Measurements from ENCODE around the gene BTK.

BTK gene

GRCh38 chrX:101393530-101394305 lies 7.7 kb upstream of the BTK start:
- no peak for DNase-seq (ENCODE audit: low spot score)

GRCh38 chrX:101391831-101392230 lies 5.8 kb upstream of the BTK start:
- DNase-seq (ENCODE audit: low spot score): no peak

DNA sequence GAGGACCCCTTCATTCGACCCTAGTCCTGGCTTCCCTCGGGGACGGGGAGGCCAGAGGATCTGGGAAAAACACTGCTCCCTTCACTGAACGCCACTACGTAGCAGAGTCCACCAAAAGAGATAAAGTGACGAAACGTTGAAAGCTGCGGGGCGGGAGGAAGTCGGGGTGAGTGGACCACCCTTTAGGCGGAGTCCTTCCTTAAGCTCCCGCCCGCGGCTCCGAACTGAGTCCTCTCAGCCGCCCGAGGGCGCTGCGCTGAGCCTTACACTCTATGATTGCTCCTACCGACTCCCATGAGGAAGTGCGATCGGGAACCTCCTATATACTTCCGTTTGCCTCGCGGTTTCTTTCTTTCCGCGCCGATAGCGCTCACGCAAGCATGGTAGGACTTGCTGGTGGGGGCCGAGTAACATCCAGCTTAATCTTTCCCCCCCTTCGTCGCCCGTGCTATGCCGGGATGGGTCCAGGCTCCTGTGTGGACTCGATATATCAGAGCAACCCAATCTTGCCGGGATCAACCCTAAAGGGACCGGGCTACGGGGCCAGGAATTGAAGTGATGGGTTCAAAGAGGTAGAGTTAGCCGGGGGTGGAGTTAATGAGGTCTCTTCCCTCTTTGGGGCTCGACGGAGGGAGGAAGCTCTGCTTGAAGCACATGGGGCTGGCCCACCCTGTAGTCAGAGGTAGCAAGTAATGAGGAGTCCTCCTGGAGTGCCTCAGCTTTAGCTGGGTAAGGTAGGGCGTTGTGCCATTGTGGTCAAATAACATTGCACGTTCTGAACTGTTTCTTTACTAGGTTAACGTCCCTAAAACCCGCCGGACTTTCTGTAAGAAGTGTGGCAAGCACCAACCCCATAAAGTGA lies 4.9 kb upstream of the BTK start, which contains the start of gene RPL36A:
RPL36A (plus strand) TSS at position 348 of the 862 bp plus-strand sequence; CDS start at position 381, 33 bp downstream.
- DNase-seq (ENCODE audit: low spot score): peak; percentile 83

DNA sequence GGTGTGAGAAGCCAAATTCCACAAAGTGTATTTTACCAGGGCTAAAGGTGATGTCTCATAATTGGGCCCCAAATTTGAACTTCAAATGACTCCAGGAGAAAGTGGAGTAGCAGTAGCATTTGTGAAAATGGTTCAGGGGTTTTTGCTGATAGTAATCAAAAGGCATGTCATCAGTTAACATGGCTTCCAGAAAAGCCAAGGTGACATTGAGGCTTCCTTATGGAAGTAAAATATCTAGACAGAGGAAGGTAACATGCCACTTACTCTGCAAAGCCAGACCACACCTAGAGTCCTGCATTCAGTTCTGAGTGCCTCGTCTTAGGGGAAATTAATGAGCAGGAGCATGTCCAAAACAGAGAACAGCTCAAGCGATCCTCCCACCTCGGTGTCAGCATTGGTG lies 2.6 kb upstream of the BTK start:
- no peak for DNase-seq (ENCODE audit: low spot score)

- no peak for DNase-seq (ENCODE audit: low spot score)
Observed at GRCh38 chrX:101386542-101386885, 523 bp upstream of the BTK start.

- DNase-seq (ENCODE audit: low spot score): no peak
Observed at GRCh38 chrX:101385026-101385684, 836 bp downstream of the BTK start.

DNA sequence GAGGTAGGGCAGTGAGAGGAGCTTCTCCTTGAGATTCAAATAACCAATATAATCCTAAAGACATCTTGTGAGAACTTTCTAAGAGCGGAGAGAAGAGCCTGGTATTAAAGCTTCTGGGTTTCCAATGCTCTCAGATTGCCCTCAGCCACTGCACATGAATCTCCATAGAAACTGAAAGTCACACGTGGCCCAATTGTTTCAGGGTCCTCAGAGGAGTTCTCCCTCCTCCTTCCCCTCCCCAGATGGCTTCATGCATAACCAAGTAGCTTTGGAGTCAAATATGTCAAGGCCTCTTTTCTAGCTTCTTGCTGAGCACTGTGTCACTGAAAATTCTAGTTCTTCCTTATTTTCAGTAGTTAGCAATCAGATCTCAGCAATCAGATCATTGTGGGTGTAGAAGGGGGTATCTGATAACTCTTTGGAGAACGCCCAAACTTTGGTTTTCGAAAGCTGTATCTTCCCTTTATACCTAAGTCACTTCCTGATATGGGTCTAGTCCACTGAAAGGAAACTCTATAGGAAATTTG lies 2.2 kb downstream of the BTK start:
- no peak for DNase-seq (ENCODE audit: low spot score)

GRCh38 chrX:101377547-101377946 lies 8.4 kb downstream of the BTK start:
- no peak for DNase-seq (ENCODE audit: low spot score)

DNA sequence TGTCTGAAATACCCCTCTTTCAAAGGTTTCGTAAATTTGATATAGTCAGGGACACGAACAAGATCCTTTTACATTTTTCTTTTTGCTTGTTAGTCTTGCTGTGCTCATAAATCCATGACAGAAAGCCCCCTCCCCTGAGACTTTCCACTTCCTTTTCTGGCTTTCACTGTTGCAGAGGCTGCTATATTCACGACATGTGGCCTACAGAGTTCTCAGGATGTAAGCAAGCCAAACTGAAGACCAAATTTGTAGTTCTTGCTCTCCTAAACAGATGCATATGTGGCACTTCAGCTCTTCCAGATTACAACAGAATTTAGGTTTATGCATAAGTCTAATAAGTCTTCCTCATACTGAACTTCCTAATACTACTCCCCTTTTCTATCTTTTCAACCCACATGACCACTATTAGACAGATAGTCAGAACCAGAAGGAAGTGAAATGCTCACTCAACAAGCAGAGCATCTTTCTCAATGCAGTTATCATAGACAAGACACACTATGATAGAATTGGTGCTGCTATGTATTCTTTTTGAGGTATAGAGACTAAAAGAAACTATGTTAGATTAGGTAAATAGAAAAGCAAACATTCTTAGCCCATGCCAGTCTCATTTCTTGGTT lies 15.0 kb downstream of the BTK start:
- DNase-seq (ENCODE audit: low spot score): no peak

DNA sequence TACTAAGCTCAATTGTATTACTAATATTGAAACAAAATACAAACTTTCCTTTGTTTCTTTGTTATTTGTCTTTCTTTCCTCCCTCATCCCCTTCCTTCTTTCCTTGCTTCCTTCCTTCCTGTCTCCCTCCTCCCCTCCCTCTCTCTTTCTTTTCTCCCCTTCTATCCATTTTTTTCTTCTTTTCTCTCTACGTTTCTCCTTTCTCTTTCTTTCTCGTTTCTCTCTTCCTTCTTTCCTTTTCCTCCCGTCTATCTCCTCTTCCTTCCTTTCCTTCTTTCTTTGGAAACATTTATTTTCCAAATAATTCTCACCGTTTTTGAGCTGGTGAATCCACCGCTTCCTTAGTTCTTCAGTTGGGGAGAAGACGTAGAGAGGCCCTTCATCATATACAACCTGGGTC lies 16.3 kb downstream of the BTK start:
- no peak for DNase-seq (ENCODE audit: low spot score)

- no peak for DNase-seq (ENCODE audit: low spot score)
Observed at GRCh38 chrX:101368800-101369199, 17.2 kb downstream of the BTK start.

GRCh38 chrX:101365301-101365795 lies 20.6 kb downstream of the BTK start:
- no peak for DNase-seq (ENCODE audit: low spot score)

GRCh38 chrX:101362757-101363156 lies 23.2 kb downstream of the BTK start:
- no peak for DNase-seq (ENCODE audit: low spot score)

- DNase-seq (ENCODE audit: low spot score): no peak
Observed at GRCh38 chrX:101362116-101362515, 23.9 kb downstream of the BTK start.

DNA sequence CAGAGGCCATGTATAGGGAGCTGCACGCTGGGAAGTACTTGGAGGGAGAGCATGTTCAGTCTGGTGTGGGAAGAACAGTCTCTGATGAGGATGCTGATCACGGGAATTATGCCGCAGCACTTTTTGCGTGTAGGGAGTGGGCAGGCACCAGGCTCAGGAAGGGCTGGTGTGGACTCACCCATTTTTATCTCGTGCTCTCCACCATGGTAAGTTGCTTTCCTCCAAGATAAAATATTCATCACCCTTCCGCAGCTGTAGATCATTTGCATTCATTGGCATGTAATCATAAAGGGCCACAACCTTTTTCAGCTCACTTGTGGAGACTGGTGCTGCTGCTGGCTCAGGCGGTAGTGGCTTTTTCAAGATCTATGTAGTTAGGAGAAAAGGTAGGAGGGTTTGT lies 25.6 kb downstream of the BTK start:
- no peak for DNase-seq (ENCODE audit: low spot score)

DNA sequence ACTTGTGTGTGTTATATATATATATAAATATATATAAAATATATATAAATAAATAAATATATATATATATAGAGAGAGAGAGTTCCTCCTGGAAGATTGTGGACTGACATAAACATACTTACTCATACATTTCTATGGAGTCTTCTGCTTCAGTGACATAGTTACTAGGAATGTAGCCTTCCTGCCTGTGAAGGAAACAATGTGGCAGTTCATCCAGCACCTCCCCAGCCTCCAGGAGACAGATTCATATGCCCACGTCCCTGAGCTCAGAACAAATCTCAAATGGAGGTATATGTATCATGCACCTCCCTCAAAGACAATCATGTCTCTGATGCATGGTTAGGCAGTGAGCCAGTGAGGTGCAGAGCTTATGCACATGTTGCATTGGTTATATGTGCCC lies 26.0 kb downstream of the BTK start:
- DNase-seq (ENCODE audit: low spot score): no peak

DNA sequence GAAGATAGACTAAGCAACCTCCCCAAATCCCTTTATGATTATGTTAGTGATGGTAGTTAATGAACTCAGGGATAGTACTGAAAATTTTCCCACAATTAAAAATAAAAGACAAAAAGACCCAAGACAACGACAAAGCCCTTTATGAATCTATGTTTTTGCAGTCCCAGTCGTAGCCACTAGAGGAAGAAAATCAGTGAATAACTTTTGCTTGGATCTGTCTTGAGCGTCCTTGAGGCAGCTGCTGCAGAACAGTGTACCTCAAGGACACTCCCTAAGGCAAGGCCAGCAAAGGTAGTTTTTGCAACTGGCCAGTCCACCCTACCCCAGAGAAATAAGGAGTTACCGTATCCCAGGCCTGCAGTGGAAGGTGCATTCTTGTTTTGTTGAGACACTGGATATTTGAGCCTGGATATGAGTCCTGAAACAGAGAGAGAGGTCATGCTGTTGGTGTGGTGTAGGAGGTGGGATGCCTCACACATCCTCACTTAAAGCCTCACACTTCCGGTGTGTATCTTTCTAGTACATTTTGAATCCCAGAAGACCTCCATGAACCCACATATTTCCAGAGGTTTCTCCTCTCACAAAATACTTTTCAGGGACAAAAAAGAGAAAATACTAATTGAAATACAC lies 28.7 kb downstream of the BTK start:
- DNase-seq (ENCODE audit: low spot score): no peak

DNA sequence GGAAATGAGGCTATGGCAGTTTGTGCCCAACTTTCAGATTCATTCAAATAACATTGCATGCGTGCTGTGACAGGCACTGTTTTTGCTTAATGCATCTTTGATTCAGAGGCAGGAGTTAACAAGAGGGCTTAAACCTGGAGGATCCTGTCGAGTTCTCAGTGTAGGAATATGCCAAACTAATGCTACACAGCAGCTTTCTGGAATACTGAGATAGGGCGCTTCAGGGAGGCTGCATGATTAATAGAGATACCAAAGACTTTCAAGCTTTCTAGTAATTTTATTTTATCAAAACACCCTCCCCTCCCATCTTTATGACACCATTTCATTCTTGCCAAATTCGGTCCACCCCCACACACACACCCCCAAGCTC lies 36.8 kb downstream of the BTK start:
- DNase-seq (ENCODE audit: low spot score): no peak

- peak; percentile 72 for DNase-seq (ENCODE audit: low spot score)
Observed at GRCh38 chrX:101348452-101349192, 37.4 kb downstream of the BTK start, which contains the start of gene TIMM8A. TIMM8A (minus strand) TSS chrX:101348742; CDS start chrX:101348664, 78 bp downstream.

GRCh38 chrX:101347859-101348451 lies 38.0 kb downstream of the BTK start:
- peak; percentile 0 for DNase-seq (ENCODE audit: low spot score)
